ENCODE results near the gene MYO18A. TPM values are rescaled to one million over a fixed set of nuclear protein-coding genes. Genes with fewer than 3 reads are reported as not detected.
"Not testable (repeated sequence)": the region's sequence is repeated elsewhere in the genome, so short reads cannot be mapped to it uniquely, and the experiment has no call there.

MYO18A gene
- total RNA-seq, 1 donor from 2014 or later = 373 TPM

DNA sequence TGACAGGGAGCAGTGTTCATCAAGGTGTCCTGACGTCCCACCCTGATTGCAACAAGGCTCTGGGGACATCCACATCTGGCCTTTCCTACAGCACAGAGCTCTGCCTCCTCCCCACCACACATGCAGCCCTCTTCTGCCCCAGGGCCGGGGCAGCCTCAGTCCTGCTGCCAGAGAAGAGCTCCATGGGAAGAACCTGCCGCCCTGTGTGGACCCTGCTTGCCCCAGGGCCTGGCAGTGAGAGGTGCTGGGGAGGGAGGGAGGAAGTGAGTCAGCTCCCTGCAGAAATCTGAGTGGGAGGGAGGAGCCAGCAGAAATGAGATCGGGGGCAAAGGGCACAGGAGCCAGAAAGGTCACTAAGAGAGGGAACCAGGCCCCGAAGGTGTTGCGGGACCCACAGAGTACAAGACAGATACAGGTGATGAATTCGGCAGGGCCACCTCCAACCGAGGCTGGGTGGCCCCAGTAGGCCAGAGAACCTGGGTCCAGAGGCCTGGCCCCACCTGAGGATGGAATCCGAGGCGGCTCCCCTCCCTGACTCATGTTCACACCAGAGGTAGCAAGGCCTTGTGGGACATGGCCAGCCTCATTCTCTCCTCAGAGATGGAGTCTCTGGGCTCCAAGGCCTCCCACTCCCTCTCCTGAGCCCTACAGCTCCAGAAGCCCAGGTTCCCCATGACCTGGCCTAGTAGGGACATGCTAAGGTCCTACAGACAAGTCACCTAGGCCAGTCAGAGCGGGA is 24.8 kb downstream of the MYO18A start:
- peak; percentile 55 for ATAC-seq
- intact Hi-C loops (cut with DNase I) = no loop called here
- no peak for DNase-seq (ENCODE audit: missing footprints)

DNA sequence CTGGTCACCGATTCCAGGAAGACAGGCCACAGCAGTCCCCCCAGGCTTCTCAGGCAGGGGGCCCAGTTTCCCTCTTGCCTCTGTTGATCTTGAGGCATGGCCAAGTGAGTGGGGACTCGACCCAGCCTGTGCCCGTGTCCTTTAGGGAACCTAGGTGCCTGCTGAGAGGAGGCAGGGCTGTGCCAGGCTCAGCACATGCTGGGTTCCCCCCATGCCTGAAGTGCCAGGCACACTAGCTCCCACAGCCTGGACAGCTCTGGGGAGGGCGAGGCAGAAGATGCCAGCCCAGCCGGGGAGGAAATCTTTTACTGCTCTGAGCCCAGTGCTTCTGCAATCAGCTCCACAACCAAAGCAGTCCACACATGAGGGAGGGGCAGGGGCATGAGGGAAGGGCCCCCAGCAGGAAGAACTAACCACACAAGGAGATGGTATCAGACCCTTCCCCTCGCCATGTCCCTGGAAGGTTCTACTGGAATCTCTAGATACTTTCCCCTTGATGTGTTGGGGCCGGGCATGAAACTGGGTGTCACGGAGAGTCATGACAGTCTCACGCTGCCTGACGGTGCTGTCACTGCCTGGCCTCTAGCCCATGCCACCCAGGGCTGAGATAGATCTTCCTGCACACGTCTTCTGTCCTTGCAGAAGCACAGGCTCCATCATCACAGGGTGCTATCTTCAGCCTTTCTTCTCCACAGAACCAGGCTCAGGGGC is 25.5 kb downstream of the MYO18A start:
- no peak for DNase-seq (ENCODE audit: missing footprints)
- intact Hi-C loops (cut with DNase I) = no loop called here
- peak; percentile 51 for ATAC-seq

DNA sequence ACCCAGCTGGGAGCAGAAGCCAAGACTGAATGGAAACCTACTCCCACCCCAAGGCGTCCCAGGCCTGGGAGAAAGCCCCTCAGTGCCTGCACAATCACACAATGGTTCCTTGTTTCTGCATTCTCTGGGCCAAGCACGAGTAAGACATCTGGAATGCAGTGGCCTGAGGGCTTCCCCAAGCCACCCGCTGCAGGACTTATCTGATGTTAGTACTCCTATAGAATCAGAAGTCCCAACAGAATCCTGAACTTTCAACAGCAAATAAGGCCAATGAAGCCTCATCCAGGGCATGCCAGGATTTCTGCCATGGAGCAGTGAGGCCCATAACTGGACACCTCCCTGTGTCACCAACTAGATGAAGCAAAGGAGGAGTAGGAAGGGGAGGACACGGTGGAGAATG is 28.6 kb downstream of the MYO18A start:
- intact Hi-C loops (cut with DNase I) = no loop called here
- no peak for ATAC-seq
- no peak for DNase-seq (ENCODE audit: missing footprints)

DNA sequence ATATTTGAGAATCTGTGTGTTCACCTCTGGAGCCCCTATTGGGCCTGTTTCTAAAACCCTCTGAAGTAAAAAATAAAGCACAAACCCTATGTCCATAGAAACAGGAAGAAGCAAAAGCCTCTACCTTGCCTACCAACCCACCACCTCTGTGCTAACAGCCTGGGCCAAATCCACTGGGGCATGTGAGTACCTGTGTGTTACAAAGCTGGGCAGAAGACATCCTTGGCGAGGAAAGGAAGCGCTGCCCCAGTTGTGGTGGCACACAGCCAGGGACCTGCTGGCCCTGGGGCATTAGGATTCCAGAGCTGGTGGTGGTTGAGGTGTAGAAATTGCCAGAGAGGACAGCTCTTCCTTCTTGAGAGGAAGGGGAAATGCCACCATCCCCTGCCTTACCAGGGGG is 30.0 kb downstream of the MYO18A start:
- ATAC-seq = no peak
- intact Hi-C loops (cut with DNase I) = no loop called here
- DNase-seq (ENCODE audit: missing footprints) = no peak

DNA sequence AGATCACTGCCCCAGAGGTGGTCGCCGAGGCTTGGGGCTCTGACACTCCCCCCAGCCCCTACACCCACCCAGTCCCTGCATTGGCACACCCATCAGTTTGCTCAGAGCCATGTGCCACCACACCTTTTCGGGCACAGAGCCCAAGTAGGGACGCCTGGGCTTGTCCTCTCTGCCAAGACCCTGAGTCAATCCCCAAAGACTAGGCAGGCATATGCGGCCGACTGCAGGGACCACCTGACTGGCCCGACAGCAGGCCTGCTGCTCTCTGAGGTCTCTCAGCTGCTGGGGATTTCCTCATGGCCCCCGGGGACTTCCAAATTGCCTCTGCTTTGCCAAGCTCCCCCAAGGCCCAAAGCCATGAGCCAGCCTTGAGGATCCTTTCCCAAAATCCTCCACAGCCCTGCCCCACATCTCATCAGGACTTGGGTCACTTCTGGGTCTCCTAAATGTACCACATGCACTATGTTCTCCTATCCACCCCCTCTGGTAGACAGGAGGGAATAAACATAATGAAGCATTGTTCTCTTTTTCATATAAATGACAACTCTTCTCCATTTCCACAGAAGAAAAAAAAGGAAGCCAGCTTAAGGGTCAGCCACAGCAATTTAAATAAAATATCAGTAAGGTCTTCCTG is 30.6 kb downstream of the MYO18A start:
- DNase-seq (ENCODE audit: missing footprints) (no peak), ATAC-seq (no peak)
- intact Hi-C loops (cut with DNase I) = loop anchor here (1.0 to 10.0 kb wide), 4 partner anchors 30 to 215 kb away; partner anchors contain the start of gene NUFIP2

DNA sequence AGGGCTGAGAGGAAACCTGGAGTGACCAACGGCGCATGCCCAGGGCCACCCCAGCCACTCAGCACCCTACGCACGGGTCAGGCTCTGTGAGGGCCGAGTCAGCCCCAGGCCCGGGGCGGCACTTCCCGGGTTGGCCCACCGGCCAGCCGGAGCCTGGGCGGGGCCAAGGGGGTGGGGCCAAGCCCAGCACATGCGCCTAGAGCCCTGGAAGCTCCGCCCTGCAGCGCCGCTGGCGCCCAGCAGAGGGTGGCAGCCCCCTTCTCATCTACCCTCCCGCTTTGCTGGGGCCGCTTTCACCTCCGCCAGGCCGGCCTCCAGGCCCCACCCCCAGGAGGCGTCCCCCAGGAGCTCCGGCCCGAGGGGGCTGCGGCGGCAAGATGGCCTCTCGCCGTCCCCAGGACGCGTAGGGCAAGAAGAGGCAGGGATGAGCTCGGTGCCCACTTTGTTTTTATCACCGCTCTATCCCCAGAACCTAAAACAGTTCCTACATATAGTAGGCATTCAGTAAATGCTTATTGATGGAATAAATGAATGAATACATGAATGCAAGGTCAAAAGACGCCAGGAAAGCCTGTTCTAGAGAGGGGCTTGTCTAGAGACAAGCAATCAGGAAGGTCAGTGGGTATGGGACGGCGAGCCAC is 31.3 kb downstream of the MYO18A start:
- peak; percentile 96 for DNase-seq (ENCODE audit: missing footprints)
- intact Hi-C loops (cut with DNase I) = loop anchor here (1.0 to 10.0 kb wide), 4 partner anchors 30 to 216 kb away; partner anchors contain the start of gene NUFIP2
- ATAC-seq = peak; percentile 97

DNA sequence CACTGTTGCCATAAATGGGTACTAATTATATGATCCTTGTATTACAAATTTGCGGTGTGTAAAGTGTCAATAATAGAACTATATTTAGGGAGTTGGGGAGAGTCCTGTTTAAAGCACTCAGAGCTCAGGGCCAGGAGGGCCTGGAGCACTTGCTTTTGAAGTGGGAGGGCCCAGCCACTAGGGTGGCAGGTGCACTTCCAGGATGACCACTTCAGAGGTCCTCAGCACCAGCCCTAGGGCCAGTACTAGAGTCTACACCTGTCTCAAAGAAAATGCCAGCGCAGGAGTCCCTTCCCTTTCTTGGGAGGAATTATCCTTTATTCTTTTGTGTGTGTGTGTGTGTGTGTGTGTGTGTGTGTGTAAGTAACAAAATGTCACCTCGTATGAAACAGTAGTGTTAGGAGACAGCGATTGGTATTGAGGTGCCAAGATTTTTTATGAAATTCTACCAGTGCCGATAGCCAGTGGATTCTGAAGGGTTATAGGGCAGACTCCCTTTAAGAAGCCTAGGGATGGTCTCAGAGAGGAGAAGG is 31.9 kb downstream of the MYO18A start:
- DNase-seq (ENCODE audit: missing footprints) (no peak), ATAC-seq (no peak)
- intact Hi-C loops (cut with DNase I) = loop anchor here (2.0 to 10.0 kb wide), 2 partner anchors 70 to 216 kb away; no protein-coding TSS in a partner anchor

DNA sequence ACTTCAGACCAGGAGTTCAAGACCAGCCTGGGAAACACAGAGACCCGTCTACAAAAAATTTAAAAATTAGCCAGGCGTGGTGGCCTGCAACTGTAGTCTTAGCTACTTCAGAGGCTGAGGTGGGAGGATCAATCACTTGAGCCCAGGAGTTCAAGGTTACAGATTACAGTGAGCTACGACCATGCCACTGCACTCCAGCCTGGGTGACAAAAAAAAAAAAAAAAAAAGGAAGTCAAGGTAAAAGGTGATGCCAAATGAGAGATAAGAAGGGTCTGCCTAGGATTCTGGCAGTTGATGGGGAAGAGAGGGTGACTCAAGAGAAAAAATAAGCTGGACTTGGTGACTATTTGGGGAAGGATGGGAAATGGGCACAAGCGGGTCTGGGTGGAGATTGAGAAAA is 32.5 kb downstream of the MYO18A start:
- DNase-seq (ENCODE audit: missing footprints) = no peak
- ATAC-seq = no peak
- intact Hi-C loops (cut with DNase I) = loop anchor here (2.0 to 10.0 kb wide), 2 partner anchors 71 to 217 kb away; no protein-coding TSS in a partner anchor

DNA sequence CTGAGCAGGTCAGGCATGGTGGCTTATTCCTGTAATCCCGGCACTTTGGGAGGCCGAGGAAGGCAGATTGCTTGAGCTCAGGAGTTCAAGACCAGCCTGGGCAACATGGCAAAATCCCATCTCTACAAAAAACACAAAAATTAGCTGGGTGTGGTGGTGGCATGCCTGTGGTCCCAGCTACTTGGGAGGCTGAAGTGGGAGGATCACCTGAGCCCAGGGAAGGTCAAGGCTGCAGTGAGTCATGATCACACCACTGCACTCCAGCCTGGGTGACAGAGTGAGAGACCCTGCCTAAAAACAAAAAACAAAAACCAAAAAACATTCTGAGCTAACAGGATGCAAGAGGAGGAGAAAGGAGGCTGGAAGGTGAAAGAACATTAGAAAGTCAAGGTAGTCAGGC is 33.0 kb downstream of the MYO18A start:
- intact Hi-C loops (cut with DNase I) = loop anchor here (10.0 kb wide), 1 partner anchor 218 kb away; no protein-coding TSS in a partner anchor
- ATAC-seq; DNase-seq (ENCODE audit: missing footprints): not testable (repeated sequence)

DNA sequence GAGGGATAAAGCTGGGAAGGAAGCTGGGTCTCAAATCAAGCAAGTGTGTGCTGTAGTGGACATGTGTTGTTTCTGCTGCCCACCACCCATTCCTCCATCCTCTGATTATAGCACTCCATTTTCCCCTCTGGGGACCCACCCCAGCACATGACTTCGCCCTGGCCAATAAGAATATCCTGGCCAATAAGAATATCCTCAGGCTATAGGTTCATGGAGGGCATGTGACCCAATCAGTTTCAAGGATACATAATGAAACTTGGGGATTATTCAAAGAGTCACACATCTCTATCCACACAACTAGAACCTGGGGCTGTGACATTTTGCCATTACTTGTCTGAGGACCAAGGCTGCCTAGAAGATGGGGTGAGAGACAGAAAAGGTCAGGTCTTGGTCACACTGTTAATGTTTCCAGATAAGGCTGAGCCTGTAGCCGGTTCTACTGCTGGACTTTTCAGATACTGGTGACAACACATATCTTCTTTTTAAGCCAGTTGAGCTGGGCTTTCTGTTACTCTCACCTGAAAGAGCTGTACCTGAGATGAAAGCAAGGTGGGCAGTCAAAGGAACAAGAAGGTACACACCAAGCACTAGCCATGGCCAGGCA is 33.7 kb downstream of the MYO18A start:
- DNase-seq (ENCODE audit: missing footprints) = no peak
- intact Hi-C loops (cut with DNase I) = loop anchor here (10.0 kb wide), 1 partner anchor 218 kb away; no protein-coding TSS in a partner anchor
- no peak for ATAC-seq

DNA sequence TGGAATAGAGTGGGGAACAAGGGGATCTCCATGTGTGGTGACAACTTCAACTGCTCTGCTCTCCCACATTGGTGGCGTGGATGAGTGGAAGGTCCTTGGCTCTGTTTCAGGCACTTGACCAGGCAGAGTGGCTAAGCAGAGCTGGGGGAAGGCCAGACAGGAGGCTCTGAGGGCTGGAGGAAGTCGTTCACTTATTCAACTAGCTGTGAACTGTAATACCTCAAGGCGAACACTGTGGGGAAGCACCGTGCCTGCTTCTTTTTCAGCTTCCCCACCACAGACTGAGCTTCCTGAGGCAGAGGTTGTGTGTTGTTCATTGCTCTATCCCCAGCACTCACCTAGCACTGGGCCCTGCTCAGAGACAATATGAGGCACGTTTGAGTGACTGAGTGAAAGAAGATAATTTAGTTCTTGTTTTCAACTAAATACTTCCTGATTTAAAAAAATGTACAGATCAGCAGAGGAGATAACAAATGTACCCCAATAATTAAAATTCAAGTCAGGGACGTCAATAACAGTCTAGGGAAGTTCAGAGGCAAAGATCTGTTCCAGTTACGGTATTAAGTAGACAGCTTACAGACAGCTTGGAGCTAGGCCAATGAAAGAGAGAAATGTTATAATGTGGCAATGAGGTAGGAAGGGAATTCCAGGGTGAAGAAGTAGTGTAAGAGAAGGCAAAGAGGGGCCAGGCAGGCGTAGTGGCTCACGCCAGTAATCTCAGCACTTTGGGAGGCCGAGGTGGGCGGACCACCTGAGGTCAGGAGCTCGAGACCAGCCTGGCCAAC is 34.7 kb downstream of the MYO18A start:
- ATAC-seq (peak; percentile 41), DNase-seq (ENCODE audit: missing footprints) (peak; percentile 68)
- intact Hi-C loops (cut with DNase I) = loop anchor here (10.0 kb wide), 1 partner anchor 219 kb away; no protein-coding TSS in a partner anchor

DNA sequence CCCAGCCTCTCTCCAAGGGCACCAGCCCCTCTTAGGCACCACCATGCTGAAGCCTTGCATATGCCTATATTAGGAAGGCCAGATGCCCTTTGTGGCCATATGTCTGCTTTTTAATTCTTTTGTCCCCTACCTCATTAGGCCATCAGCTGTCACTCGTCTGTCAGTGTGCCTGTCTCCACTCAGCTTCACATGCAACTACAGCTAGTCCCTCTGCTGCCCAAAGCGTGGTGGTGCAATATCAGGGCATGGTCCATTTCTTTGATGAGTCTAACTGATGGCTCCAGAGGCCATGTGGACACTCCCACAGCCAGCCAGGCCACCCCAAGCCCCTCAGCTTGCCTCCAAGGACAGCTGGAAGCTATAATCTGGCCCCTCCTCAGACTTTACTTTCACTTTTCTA is 36.3 kb downstream of the MYO18A start:
- DNase-seq (ENCODE audit: missing footprints) (peak; percentile 28), ATAC-seq (no peak)
- intact Hi-C loops (cut with DNase I) = loop anchor here (10.0 kb wide), 1 partner anchor 221 kb away; no protein-coding TSS in a partner anchor

DNA sequence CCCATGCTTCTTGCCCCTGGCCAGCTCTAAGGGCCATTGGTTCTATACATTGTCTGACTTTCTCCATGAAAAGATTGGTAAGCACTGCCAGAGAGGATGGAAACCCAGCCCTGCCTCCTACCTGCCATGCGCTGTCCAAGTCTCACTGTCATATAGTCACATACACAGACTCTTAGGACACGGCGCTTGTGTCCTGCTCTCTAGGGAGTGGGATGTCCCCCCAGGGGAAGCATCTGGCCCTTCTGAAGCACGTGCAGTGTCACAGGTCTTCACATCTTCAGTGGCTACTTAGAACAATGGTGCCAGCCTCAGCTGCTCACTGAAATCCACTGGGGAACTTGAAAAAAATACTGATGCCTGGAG is 38.7 kb downstream of the MYO18A start:
- no peak for DNase-seq (ENCODE audit: missing footprints)
- intact Hi-C loops (cut with DNase I) = loop anchor here (10.0 kb wide), 1 partner anchor 223 kb away; no protein-coding TSS in a partner anchor

DNA sequence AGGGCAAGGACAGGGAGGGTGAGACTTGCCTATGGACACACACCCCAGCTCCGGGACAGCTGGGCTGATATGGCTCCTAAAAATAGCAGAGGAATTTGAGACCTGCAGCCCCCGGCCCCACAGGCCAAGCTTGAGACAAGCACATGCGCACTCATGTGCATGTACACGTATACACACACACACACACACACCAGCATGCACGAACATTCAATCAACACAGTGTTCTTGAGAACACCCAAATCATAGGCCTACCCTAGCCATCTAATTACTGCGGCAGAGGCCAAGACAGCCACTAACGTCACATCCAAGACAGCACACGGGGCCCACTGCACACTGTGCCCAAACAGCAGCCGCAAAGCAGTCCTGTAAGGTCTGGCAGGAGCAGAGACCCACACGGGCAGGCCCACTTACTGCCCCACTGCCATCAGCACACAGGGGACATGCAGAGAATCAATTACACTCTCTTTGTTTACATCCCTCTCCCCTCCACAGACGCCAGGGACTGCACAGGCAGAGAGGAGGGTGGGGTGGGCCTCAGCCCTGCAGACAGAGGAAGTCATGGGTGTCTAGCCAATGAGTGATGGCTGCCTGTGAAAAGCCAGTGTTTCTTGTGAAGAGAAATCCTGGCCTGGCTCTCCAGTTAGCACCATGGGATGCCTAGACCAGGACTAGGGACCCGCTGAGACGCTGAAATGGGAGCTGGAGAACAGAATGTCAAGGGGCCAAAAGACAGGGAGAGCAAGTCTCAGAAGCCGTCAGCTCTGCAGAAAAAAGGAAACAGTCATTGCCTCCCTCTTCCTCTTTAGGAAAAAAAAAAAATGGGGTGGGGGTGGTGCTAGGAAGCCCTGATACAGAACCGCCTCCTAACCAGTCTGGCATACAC is 39.3 kb downstream of the MYO18A start:
- intact Hi-C loops (cut with DNase I) = loop anchor here (10.0 kb wide), 1 partner anchor 224 kb away; no protein-coding TSS in a partner anchor
- ATAC-seq (peak; percentile 11), DNase-seq (ENCODE audit: missing footprints) (peak; percentile 79)

More for the DNA sequence above, 38.7 kb downstream of the MYO18A start:
- ATAC-seq = no peak

DNA sequence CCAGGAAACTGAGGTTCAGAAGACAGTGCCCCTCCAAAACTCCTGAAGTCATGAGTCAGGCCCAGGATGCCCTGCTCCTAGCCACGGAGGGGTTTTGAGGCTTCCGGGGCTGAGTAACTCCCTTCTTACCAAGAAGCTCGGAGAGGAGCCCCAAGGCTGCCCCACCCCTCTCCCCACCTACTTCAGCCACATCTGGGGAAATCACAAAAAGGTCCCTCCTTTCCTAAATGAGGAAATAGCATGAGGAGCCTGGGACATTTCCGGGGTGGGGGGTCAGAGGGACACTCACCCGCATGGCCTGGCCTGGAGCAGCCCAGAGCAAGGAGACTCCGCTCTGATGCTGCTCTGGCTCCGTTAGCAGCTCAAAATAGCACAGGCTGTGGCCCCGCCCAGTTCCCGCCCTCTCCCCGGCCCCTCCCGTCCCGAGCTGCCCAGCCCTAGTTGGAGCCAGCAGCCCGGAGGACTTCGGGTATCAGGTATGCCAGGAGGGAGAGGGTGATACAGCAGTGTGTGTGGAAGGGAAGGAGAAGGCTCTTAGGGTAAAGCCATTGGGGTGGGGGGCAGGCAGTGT is 40.1 kb downstream of the MYO18A start:
- intact Hi-C loops (cut with DNase I) = loop anchor here (10.0 kb wide), 1 partner anchor 225 kb away; no protein-coding TSS in a partner anchor
- DNase-seq (ENCODE audit: missing footprints) = peak; percentile 93
- peak; percentile 89 for ATAC-seq

Measured in Right ventricle myocardium inferior (tissue), 1 donor.